ENCODE measurements around the gene EDIL3. TPM values are rescaled to one million over a fixed set of nuclear protein-coding genes. Genes with fewer than 3 reads are reported as not detected.

EDIL3 gene
- total RNA-seq, 1 experiment from 2014 or later = 109 TPM

- no peak for DNase-seq (ENCODE audit: low read depth)
Measured at GRCh38 chr5:84299959-84300358, 84.7 kb downstream of the EDIL3 start.

- DNase-seq (ENCODE audit: low read depth) = peak; percentile 47
Measured at GRCh38 chr5:84298628-84299027, 86.1 kb downstream of the EDIL3 start.

GRCh38 chr5:84297641-84298040 lies 87.0 kb downstream of the EDIL3 start:
- DNase-seq (ENCODE audit: low read depth) = peak; percentile 71

GRCh38 chr5:84292788-84293653 lies 91.7 kb downstream of the EDIL3 start:
- DNase-seq (ENCODE audit: low read depth) = peak; percentile 94

- DNase-seq (ENCODE audit: low read depth) = no peak
Measured at GRCh38 chr5:84292000-84292642, 92.6 kb downstream of the EDIL3 start.

- DNase-seq (ENCODE audit: low read depth) = no peak
Measured at GRCh38 chr5:84290673-84291072, 94.0 kb downstream of the EDIL3 start.

GRCh38 chr5:84290161-84290560 lies 94.5 kb downstream of the EDIL3 start:
- peak; percentile 93 for DNase-seq (ENCODE audit: low read depth)

GRCh38 chr5:84287951-84288350 lies 96.7 kb downstream of the EDIL3 start:
- DNase-seq (ENCODE audit: low read depth) = peak; percentile 95

- DNase-seq (ENCODE audit: low read depth) = no peak
Measured at GRCh38 chr5:84286662-84287061, 98.0 kb downstream of the EDIL3 start.

- no peak for DNase-seq (ENCODE audit: low read depth)
Measured at GRCh38 chr5:84285641-84286637, 98.7 kb downstream of the EDIL3 start.

- DNase-seq (ENCODE audit: low read depth) = peak; percentile 40
Measured at GRCh38 chr5:84281383-84281782, 103.3 kb downstream of the EDIL3 start.

- no peak for DNase-seq (ENCODE audit: low read depth)
Measured at GRCh38 chr5:84279234-84279633, 105.4 kb downstream of the EDIL3 start.

GRCh38 chr5:84275609-84276008 lies 109.1 kb downstream of the EDIL3 start:
- no peak for DNase-seq (ENCODE audit: low read depth)

GRCh38 chr5:84274585-84275468 lies 109.9 kb downstream of the EDIL3 start:
- DNase-seq (ENCODE audit: low read depth) = peak; percentile 41

- DNase-seq (ENCODE audit: low read depth) = no peak
Measured at GRCh38 chr5:84273517-84273883, 111.2 kb downstream of the EDIL3 start.

GRCh38 chr5:84272771-84273516 lies 111.7 kb downstream of the EDIL3 start:
- DNase-seq (ENCODE audit: low read depth) = no peak

GRCh38 chr5:84265739-84266550 lies 118.7 kb downstream of the EDIL3 start:
- no peak for DNase-seq (ENCODE audit: low read depth)

GRCh38 chr5:84265130-84265529 lies 119.5 kb downstream of the EDIL3 start:
- DNase-seq (ENCODE audit: low read depth) = no peak

GRCh38 chr5:84260939-84261338 lies 123.7 kb downstream of the EDIL3 start:
- DNase-seq (ENCODE audit: low read depth) = no peak
